Measurements from ENCODE around the gene MYBPC2.

The MYBPC2 gene

DNA sequence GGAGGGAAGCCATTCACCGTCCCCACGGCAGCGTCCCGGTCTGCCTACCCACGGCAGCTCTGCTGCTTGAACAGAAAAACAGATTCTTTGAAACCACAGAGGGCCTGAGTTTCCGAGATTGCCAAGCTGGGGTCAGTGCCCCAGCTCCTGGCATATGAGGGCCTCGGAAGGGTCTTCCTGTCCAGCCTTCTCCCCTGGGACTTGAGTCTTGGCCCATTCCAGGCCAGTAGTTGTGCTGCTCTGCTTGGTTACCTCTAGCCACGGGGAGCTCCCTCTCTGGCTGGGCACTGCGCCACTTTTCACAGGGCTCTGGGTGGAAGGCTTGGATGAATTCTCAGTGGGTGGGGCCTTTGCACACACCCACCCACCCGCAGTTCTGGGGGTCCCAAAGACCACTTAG lies 22.6 kb upstream of the MYBPC2 start:
- DNase-seq (ENCODE audit: low spot score), result no peak

- no peak for DNase-seq (ENCODE audit: low spot score)
These were observed 20.3 kb upstream of the MYBPC2 start for GRCh38 chr19:50412419-50412818.

DNA sequence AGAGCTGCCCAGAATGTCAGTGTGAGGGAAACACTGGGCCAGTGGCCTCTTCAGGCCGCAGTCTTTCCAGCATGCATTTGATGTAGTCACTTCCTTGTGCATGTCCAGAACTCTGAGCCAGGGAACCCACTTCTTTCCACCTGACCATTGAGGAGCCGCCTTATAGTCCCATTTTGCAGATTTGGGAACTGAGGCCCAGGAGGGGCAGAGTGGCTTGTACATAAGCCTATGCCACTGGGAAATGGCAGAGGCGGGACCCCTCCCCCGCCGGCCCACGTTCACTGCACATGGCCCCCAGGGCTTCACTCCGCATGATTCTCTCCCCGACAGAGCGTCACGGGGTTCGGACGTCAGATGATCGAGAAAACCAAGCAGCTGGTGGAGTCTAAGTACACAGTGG lies 19.6 kb upstream of the MYBPC2 start:
- DNase-seq (ENCODE audit: low spot score), result no peak

DNA sequence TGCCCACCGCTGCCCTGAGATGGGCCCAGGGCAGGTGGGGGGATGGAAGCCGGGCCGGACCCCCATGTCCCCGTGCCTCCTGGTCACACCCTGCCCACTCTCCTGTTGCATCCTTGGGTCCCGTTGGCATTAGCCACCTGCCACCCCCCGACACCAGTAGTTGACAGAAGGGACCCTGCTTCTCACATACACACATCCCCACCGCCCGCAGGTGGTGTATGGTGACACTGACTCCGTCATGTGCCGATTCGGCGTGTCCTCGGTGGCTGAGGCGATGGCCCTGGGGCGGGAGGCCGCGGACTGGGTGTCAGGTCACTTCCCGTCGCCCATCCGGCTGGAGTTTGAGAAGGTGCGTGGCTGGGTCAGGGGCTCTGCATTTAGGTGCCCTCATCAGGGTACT lies 19.2 kb upstream of the MYBPC2 start:
- DNase-seq (ENCODE audit: low spot score), result no peak

DNA sequence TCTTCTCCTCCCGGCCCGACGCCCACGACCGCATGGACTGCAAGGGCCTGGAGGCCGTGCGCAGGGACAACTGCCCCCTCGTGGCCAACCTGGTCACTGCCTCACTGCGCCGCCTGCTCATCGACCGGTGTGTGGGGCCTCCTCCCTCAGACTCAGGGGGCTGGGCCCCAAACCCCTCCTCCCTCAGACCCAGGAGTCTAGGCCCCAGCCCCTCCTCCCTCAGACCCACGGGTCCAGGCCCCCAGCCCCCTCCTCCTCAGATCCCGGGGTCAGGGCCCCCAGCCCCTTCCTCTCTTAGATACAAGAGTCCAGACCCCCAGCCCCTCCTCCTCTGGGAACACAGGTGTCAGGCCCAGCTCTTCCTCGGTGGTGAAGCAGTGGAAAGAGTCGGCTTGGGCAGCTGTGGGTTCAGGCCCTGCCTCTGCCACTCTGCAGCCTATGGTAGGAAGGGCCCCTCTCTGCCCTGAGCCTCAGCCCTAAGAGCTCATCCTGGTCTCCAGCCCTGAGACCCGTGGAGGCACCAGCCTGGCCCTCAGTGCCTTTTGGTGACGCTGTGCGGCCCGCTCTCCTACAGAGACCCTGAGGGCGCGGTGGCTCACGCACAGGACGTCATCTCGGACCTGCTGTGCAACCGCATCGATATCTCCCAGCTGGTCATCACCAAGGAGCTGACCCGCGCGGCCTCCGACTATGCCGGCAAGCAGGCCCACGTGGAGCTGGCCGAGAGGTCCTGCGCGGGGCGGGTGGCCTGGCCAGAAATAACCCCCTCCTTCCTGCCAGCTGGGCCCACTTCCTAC lies 17.6 kb upstream of the MYBPC2 start:
- DNase-seq (ENCODE audit: low spot score), result peak; percentile 59

GRCh38 chr19:50415661-50416033 lies 17.0 kb upstream of the MYBPC2 start:
- DNase-seq (ENCODE audit: low spot score), result no peak

- no peak for DNase-seq (ENCODE audit: low spot score)
These were observed 16.4 kb upstream of the MYBPC2 start for GRCh38 chr19:50416034-50416977.

DNA sequence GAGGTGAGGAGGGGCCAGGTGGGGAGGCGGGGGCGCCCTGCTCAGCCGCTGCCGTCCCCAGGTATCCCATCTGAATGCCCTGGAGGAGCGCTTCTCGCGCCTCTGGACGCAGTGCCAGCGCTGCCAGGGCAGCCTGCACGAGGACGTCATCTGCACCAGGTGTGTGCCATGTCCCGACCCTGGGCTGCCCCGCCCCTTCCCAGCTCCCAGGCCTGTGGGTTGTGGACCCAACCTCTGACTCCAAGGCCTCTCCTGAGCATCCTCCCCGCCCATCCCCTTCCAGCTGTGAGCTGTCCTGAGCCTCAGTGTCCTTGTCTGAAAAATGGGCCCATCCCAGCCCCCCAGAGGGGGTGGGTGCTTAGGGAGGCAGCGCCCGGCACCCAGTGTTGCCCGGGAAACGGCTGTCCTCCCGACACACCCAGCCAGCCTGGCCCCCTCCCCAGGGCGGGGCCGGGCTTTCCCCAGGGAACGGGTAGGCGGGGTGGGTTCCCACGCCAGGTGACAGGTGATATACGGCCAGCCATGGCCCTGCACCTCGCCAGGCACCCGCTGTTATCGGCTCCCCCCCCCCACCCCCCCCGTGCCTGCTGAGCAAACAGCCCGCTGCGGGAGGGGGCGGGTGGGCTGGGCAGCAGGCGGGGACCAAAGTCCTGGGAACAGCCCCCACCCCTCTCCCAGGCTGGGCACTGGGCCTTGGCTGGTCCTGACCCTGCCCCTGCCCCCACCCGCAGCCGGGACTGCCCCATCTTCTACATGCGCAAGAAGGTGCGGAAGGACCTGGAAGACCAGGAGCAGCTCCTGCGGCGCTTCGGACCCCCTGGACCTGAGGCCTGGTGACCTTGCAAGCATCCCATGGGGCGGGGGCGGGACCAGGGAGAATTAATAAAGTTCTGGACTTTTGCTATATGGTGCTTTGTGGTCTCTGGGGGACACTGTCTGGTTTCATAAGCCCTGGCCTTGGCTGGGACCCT lies 15.3 kb upstream of the MYBPC2 start:
- no peak for DNase-seq (ENCODE audit: low spot score)

DNA sequence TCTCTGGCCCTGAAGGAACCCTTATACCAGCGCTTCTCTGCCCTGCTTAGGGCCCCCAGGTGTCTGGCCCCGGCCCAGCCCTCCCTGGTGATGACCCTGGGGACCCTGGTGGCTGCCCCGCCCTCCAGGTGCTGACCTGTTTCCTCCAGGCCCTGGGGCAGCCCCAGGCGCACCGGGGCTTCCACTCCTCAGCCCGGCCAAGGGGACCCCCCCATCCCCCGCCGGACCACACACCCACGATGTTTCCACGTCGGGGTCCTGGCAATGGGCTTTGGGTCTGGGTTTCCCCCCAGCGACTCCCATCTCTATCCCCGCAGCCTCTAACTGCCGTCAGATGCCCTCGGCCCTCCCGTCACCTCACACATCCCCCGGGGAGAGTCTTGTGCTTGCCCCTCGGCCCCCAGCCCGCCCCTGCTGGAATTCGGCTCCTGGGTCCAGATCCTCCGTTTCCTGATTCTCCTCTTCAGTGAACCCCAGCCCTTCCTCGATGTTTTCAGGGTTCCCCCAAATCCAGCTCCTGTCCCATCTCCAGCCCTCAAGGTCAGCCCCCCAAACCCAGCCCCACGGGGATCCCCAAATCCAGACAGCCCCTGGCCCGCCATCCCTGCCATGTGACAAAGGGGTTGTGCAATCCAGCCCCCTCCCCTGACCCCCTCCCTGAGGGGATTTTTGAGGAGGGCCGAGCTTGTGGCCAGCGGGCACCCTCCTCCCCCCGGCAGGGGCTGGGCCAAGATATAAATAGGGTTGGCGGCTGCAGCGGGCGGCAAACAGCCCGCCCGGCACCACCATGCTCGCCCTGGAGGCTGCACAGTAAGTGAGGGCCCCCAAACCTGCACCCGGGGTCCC lies 14.3 kb upstream of the MYBPC2 start, which contains the start of gene SPIB:
Gene SPIB, plus strand, starts transcription at position 763 of the 846 bp plus-strand sequence. Its CDS starts 25 bp downstream, at position 788.
- DNase-seq (ENCODE audit: low spot score), result no peak

DNA sequence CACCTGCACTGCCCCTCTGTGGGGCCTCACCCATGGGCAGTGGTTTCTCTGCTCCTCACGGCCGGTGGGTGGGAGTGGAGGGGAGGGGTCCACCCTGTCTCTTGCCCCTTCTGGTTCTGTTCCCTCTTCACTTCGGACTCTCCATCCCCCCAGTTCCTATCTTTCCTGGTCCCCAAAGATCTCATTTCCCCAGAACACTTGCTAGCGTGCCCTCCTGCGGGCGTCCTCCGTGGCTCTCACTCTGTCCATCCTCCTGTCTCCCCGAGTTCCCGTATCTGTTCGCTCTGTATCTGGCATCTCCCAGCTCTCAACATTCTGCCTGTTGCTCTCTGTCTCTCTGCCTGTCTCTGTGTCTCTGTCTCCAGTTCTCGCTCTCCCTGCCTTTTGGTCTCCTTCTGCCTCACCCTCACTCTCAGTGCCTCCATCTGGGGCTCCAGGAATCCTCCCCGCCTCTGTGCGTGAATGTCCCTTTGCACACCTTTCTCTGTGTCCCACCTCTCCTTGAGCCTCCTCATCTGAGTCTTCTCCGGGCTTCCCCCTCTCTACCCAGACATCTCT lies 13.6 kb upstream of the MYBPC2 start:
- no peak for DNase-seq (ENCODE audit: low spot score)

- DNase-seq (ENCODE audit: low spot score), result no peak
These were observed 13.1 kb upstream of the MYBPC2 start for GRCh38 chr19:50419580-50420035.

GRCh38 chr19:50420127-50420526 lies 12.6 kb upstream of the MYBPC2 start:
- no peak for DNase-seq (ENCODE audit: low spot score)

- no peak for DNase-seq (ENCODE audit: low spot score)
These were observed 11.9 kb upstream of the MYBPC2 start for GRCh38 chr19:50420808-50421207.

DNA sequence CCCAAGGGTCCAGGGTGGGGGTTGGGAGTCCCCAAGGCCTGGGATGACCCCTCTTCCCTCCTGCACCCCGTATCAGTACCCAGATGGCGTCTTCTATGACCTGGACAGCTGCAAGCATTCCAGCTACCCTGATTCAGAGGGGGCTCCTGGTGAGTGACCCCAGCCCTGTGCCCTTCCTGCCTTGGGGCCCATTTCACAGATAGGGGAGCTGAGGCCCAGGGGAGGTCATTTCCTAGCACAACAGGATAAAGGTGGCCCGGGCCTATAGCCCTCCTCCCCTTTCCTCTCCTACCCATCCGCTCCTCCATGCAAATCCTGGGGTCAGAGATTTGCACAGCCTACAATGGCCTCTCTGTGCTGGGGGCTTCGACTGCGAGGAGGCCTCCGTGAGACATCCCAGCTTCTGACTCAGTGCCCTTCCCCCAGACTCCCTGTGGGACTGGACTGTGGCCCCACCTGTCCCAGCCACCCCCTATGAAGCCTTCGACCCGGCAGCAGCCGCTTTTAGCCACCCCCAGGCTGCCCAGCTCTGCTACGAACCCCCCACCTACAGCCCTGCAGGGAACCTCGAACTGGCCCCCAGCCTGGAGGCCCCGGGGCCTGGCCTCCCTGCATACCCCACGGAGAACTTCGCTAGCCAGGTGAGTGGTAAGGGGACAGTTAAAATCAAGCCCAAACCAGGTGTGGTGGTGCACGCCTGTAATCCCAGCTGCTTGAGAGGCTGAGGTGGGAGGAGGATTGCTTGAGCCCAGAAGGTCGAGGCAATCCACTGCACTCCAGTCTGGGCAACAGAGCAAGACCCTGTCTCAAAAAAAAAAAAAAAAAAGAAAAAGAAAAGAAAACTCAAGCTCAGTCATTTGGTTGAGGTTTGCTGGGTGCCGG lies 10.1 kb upstream of the MYBPC2 start:
- DNase-seq (ENCODE audit: low spot score), result no peak

GRCh38 chr19:50423279-50424113 lies 9.2 kb upstream of the MYBPC2 start:
- DNase-seq (ENCODE audit: low spot score), result no peak

DNA sequence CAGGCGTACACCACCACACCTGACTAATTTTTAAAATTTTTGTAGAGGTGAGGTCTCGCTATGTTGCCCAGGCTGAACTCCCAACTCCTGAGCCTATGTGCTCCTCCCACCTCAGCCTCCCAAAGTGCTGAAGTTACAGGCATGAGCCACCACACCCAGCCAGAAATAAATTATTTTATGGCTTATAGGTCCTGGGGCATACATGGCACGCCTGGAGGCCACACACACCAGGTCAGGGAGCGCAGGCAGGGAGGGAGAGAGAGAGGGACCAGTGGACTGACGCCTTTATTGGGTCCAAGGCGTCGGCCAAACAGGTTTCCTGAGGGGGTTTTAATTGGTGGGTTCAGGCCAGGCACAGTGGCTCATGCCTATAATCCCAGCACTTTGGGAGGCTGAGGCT lies 7.1 kb upstream of the MYBPC2 start:
- no peak for DNase-seq (ENCODE audit: low spot score)

DNA sequence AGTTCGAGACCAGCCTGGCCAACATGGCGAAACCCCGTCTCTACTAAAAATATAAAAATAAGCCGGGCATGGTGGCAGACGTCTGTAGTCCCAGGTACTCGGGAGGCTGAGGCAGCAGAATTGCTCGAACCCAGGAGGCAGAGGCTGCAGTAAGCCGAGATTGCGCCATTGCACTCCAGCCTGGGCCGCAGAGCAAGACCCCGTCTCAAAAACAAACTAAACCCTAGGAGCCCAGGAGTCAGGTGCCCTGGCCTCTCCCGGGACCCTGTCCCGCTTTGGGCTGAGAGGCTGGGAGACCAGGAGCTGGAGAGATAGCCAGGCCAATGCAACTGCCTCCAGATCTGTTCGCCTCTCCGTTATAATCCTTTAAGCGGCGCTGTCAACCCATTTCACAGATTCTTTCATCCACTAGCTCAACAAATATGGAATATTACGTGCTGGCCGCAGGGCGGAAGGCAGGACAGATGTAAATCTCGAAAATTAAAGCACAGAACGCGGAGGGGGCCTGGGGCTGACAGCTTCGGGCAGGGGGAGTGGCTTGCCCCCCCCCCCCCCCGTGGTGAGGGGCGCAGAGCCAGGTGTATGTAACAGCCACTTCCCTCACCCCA lies 5.3 kb upstream of the MYBPC2 start:
- no peak for DNase-seq (ENCODE audit: low spot score)

GRCh38 chr19:50427997-50428425 lies 4.7 kb upstream of the MYBPC2 start:
- peak; percentile 78 for DNase-seq (ENCODE audit: low spot score)

Measured in kidney tubule cell (primary cell).